Fibroblast of lung (primary cell): Measurements from ENCODE around the gene GPN1. TPM values are rescaled to one million over a fixed set of nuclear protein-coding genes. Genes with fewer than 3 reads are reported as not detected.

ENCODE experiments used
- DNase-seq, 2 donors: peaks; one replicate each; pipeline versions ENCODE4 v3.0.0 to v3.0.0-alpha.2; 2010; ENCODE audit warnings: low read depth in 2 of 2
- H2AFZ ChIP-seq: 2 replicates; pipeline ENCODE4 v1.5.1; 2012; ENCODE audit warnings: low read length, control low read depth, inconsistent platforms
- H3K27ac ChIP-seq: 2 replicates; pipeline ENCODE4 v1.5.1; 2011; ENCODE audit warnings: low read length, control low read depth; ENCODE audit not compliant: insufficient read depth
- H3K27me3 ChIP-seq: 2 replicates; pipeline ENCODE4 v1.5.1; 2011; ENCODE audit warnings: mild to moderate bottlenecking, low read length; ENCODE audit not compliant: control insufficient read depth, insufficient read depth
- H3K36me3 ChIP-seq: 2 replicates; pipeline ENCODE4 v1.5.1; 2011; ENCODE audit warnings: low read length; ENCODE audit not compliant: control insufficient read depth, insufficient read depth
- H3K4me1 ChIP-seq: 2 replicates; pipeline ENCODE4 v1.5.1; 2011; ENCODE audit warnings: low read length; ENCODE audit not compliant: control insufficient read depth, insufficient read depth; ENCODE audit errors: extremely low read depth
- H3K4me2 ChIP-seq: 2 replicates; pipeline ENCODE4 v1.5.1; 2011; ENCODE audit warnings: low read length, control low read depth; ENCODE audit not compliant: insufficient read depth; ENCODE audit errors: extremely low read depth
- H3K4me3 ChIP-seq, 4 experiments: fragments of 200-600 bp in 1 of 4; sonication (generic) in 1 of 4; replicated peaks in 1 of 4; 2 replicates each; pipeline ENCODE4 v1.5.1; 2011 to 2016; ENCODE audit warnings: low read length in 4 of 4, low read depth in 3 of 4, mild to moderate bottlenecking in 3 of 4, control low read depth in 2 of 4, inconsistent platforms in 1 of 4, mixed read lengths in 1 of 4; ENCODE audit not compliant: insufficient read depth in 1 of 4; ENCODE audit errors: control extremely low read depth in 1 of 4
- H3K79me2 ChIP-seq: 2 replicates; pipeline ENCODE4 v1.5.1; 2012; ENCODE audit warnings: mild to moderate bottlenecking, low read length, inconsistent platforms; ENCODE audit not compliant: control insufficient read depth, insufficient read depth
- H3K9ac ChIP-seq: 2 replicates; pipeline ENCODE4 v1.5.1; 2011; ENCODE audit warnings: mild to moderate bottlenecking, low read length, control low read depth; ENCODE audit not compliant: insufficient read depth
- H3K9me3 ChIP-seq: 2 replicates; pipeline ENCODE4 v1.5.1; 2012; ENCODE audit warnings: low read depth, low read length; ENCODE audit not compliant: control insufficient read depth, insufficient read depth
- H4K20me1 ChIP-seq: 2 replicates; pipeline ENCODE4 v1.5.1; 2011; ENCODE audit warnings: low read length; ENCODE audit not compliant: control insufficient read depth, insufficient read depth; ENCODE audit errors: extremely low read depth
- CTCF ChIP-seq, 2 donors: IDR thresholded peaks in 1 of 2; conservative IDR thresholded peaks in 1 of 2; 1 replicate in 1 of 2; 2 replicates in 1 of 2; pipeline ENCODE4 v1.5.1; 2011 to 2012; ENCODE audit warnings: low read length in 2 of 2, control low read depth in 1 of 2, inconsistent platforms in 1 of 2, low read depth in 1 of 2, mild to moderate bottlenecking in 1 of 2
- EZH2 ChIP-seq: IDR thresholded peaks from 2 replicates; pipeline ENCODE4 v1.5.1; 2012; ENCODE audit warnings: low read length, control low read depth, mild to moderate bottlenecking; ENCODE audit errors: missing control alignments
- polyA plus RNA-seq, 2 donors: library from polyadenylated mRNA; depleted of rRNA in 1 of 2; stranded (reverse) in 1 of 2; unstranded in 1 of 2; fragments of >200 nt; gene quantifications; 2 replicates each; pipeline ENCODE4 v1.2.1, GENCODE V29; 2011 to 2012; ENCODE audit warnings: missing spikeins in 1 of 2
- total RNA-seq: library from RNA; depleted of rRNA; stranded (reverse); fragments of >200 nt; gene quantifications from 2 replicates; pipeline ENCODE4 v1.2.1, GENCODE V29; 2014

Gene GPN1
- total and polyA plus RNA-seq, 2 donors (not counting 1 experiment from before 2014, with no cell fraction given) = 34.5 to 60.9 TPM

GRCh38 chr2:27697660-27698059, 68.8 kb downstream of the GPN1 start:
- H3K79me2 ChIP-seq = no peaks in the 10 kb centered on the region
- no peaks in the 10 kb centered on the region for H3K9me3 ChIP-seq
- H4K20me1 ChIP-seq = no peaks in the 10 kb centered on the region
- no peaks in the 10 kb centered on the region for H3K4me1 ChIP-seq
- H3K4me3 ChIP-seq = no peak overlapping the region
- no peak for TF ChIP-seq CTCF (conservative IDR thresholded peaks at IDR 0.05 in 1 of 2, IDR thresholded peaks at IDR 0.05 in 1 of 2; ENCODE audit: low read depth in 1 of 2, low read length in 2 of 2)
- TF ChIP-seq EZH2 = no peak
- no peak overlapping the region for H3K4me2 ChIP-seq
- no peak for DNase-seq
- H2AFZ ChIP-seq = no peak overlapping the region
- H3K36me3 ChIP-seq = no peaks in the 10 kb centered on the region
- H3K9ac ChIP-seq = no peak overlapping the region
- no peak overlapping the region for H3K27ac ChIP-seq
- H3K27me3 ChIP-seq = no peaks in the 10 kb centered on the region

Other genes with a start within 250 kb of the GPN1 start
- gene ZNF513, start 248.3 kb upstream of the GPN1 start, total RNA-seq = 7.7 and 8.4 TPM in 2 replicates
- 7.0 and 7.4 TPM in 2 replicates for gene ZNF513, start 248.3 kb upstream of the GPN1 start, polyA plus RNA-seq
- 63.4 and 67.0 TPM in 2 replicates for gene PPM1G, start 219.5 kb upstream of the GPN1 start, total RNA-seq
- 54.7 and 85.4 TPM in 2 replicates for gene PPM1G, start 219.5 kb upstream of the GPN1 start, polyA plus RNA-seq
- 68.1 and 77.5 TPM in 2 replicates for gene NRBP1, start 200.4 kb upstream of the GPN1 start, total RNA-seq
- 169 and 192 TPM in 2 replicates for gene NRBP1, start 200.4 kb upstream of the GPN1 start, polyA plus RNA-seq
- gene KRTCAP3, start 186.7 kb upstream of the GPN1 start, total RNA-seq = 0.33 TPM in 1 of 2 replicates, not detected in the other
- 0.12 and 0.22 TPM in 2 replicates for gene KRTCAP3, start 186.7 kb upstream of the GPN1 start, polyA plus RNA-seq
- gene IFT172, start 139.3 kb upstream of the GPN1 start, total RNA-seq = 28.5 and 33.0 TPM in 2 replicates
- 10.9 and 11.2 TPM in 2 replicates for gene IFT172, start 139.3 kb upstream of the GPN1 start, polyA plus RNA-seq
- gene FNDC4, start 133.8 kb upstream of the GPN1 start, total RNA-seq = 12.8 and 18.3 TPM in 2 replicates
- gene FNDC4, start 133.8 kb upstream of the GPN1 start, polyA plus RNA-seq = 9.6 and 15.2 TPM in 2 replicates
- 0.26 and 0.50 TPM in 2 replicates for gene GCKR, start 132.2 kb upstream of the GPN1 start, total RNA-seq
- gene GCKR, start 132.2 kb upstream of the GPN1 start, polyA plus RNA-seq = 0.16 and 0.35 TPM in 2 replicates
- gene ZNF512, start 46.0 kb upstream of the GPN1 start, total RNA-seq = 16.4 and 23.6 TPM in 2 replicates
- 31.3 and 36.6 TPM in 2 replicates for gene ZNF512, start 46.0 kb upstream of the GPN1 start, polyA plus RNA-seq
- gene CCDC121, start within 50 bp of the GPN1 start, total RNA-seq = 1.8 and 2.0 TPM in 2 replicates
- gene CCDC121, start within 50 bp of the GPN1 start, polyA plus RNA-seq = 1.4 and 1.5 TPM in 2 replicates
- gene SUPT7L, start 34.6 kb downstream of the GPN1 start, total RNA-seq = 18.5 and 27.2 TPM in 2 replicates
- 28.5 and 29.9 TPM in 2 replicates for gene SUPT7L, start 34.6 kb downstream of the GPN1 start, polyA plus RNA-seq
- 25.2 and 28.4 TPM in 2 replicates for gene SLC4A1AP, start 34.8 kb downstream of the GPN1 start, total RNA-seq
- gene SLC4A1AP, start 34.8 kb downstream of the GPN1 start, polyA plus RNA-seq = 15.2 and 17.7 TPM in 2 replicates
- 64.5 and 85.9 TPM in 2 replicates for gene MRPL33, start 142.7 kb downstream of the GPN1 start, total RNA-seq
- 144 and 178 TPM in 2 replicates for gene MRPL33, start 142.7 kb downstream of the GPN1 start, polyA plus RNA-seq